HUES48 (cell line): ENCODE results near the gene NTN1.
"Not testable (repeated sequence)": the region's sequence is repeated elsewhere in the genome, so short reads cannot be mapped to it uniquely, and the experiment has no call there.

ENCODE experiments used
- H3K27ac ChIP-seq: one replicate; pipeline ENCODE4 v1.7.0; 2013; ENCODE audit warnings: low read depth, low read length, inconsistent platforms
- H3K27me3 ChIP-seq: 2 replicates; pipeline ENCODE4 v1.6.1; 2013; ENCODE audit warnings: mild to moderate bottlenecking, low read length; ENCODE audit not compliant: control insufficient read depth, insufficient read depth
- H3K36me3 ChIP-seq: 2 replicates; pipeline ENCODE4 v1.6.1; 2013; ENCODE audit warnings: low read length; ENCODE audit not compliant: control insufficient read depth, insufficient read depth
- H3K4me1 ChIP-seq: 2 replicates; pipeline ENCODE4 v1.6.1; 2013; ENCODE audit warnings: mild to moderate bottlenecking, low read length; ENCODE audit not compliant: control insufficient read depth, insufficient read depth
- H3K4me3 ChIP-seq: 2 replicates; pipeline ENCODE4 v1.5.1; 2013; ENCODE audit warnings: mild to moderate bottlenecking, low read depth, low read length
- H3K9ac ChIP-seq: 2 replicates; pipeline ENCODE4 v1.6.1; 2013; ENCODE audit warnings: mild to moderate bottlenecking, low read depth, low read length, moderate library complexity
- H3K9me3 ChIP-seq: 2 replicates; pipeline ENCODE4 v1.6.1; 2013; ENCODE audit warnings: low read length; ENCODE audit not compliant: control insufficient read depth, insufficient read depth

Gene NTN1

GRCh38 chr17:9244066-9245052 is 223.0 kb downstream of the NTN1 start:
- Histone ChIP-seq H3K4me3 (no peak overlapping the region), H3K9me3 (no peaks in the 10 kb centered on the region), H3K4me1 (peaks cover 21% of the 10 kb centered on the region), H3K9ac (no peak overlapping the region), H3K36me3 (no peaks in the 10 kb centered on the region), H3K27ac (no peak overlapping the region), H3K27me3 (peaks cover under 1% of the 10 kb centered on the region; the same call in 1 of the 2 replicates)

- Histone ChIP-seq H3K9ac (no peak overlapping the region), H3K27ac (no peak overlapping the region), H3K27me3 (no peaks in the 10 kb centered on the region), H3K9me3 (no peaks in the 10 kb centered on the region), H3K4me1 (peaks cover 8% of the 10 kb centered on the region; the same call in 1 of the 2 replicates), H3K36me3 (no peaks in the 10 kb centered on the region), H3K4me3 (no peak overlapping the region)
Observed at GRCh38 chr17:9247401-9247938, 226.2 kb downstream of the NTN1 start.

GRCh38 chr17:9249245-9249953 is 228.1 kb downstream of the NTN1 start:
- Histone ChIP-seq H3K9me3 (no peaks in the 10 kb centered on the region), H3K27me3 (no peaks in the 10 kb centered on the region), H3K4me3 (no peak overlapping the region), H3K36me3 (no peaks in the 10 kb centered on the region), H3K4me1 (peaks cover 6% of the 10 kb centered on the region; the same call in 1 of the 2 replicates), H3K27ac (no peak overlapping the region), H3K9ac (no peak overlapping the region)

- Histone ChIP-seq H3K27ac (no peak overlapping the region), H3K4me1 (no peaks in the 10 kb centered on the region), H3K27me3 (no peaks in the 10 kb centered on the region), H3K4me3 (no peak overlapping the region), H3K9ac (no peak overlapping the region), H3K9me3 (no peaks in the 10 kb centered on the region), H3K36me3 (no peaks in the 10 kb centered on the region)
Observed at GRCh38 chr17:9251273-9251672, 230.0 kb downstream of the NTN1 start.

GRCh38 chr17:9253308-9253707 is 232.0 kb downstream of the NTN1 start:
- no peak overlapping the region for H3K4me3 ChIP-seq
- H3K4me1 ChIP-seq, result peaks cover 10% of the 10 kb centered on the region
- no peak overlapping the region for H3K9ac ChIP-seq
- H3K27ac ChIP-seq, result no peak overlapping the region
- H3K9me3 ChIP-seq, result no peaks in the 10 kb centered on the region
- H3K27me3 ChIP-seq, result no peaks in the 10 kb centered on the region
- H3K36me3 ChIP-seq, result no peaks in the 10 kb centered on the region

- no peak overlapping the region for H3K27ac ChIP-seq
- H3K27me3 ChIP-seq, result no peaks in the 10 kb centered on the region
Observed at GRCh38 chr17:9254841-9255240, 233.5 kb downstream of the NTN1 start.

GRCh38 chr17:9255833-9256232 is 234.5 kb downstream of the NTN1 start:
- no peaks in the 10 kb centered on the region for H3K27me3 ChIP-seq
- no peak overlapping the region for H3K27ac ChIP-seq
- H3K9ac ChIP-seq, result no peak overlapping the region
- H3K9me3 ChIP-seq, result no peaks in the 10 kb centered on the region
- H3K4me3 ChIP-seq, result no peak overlapping the region
- H3K36me3 ChIP-seq, result no peaks in the 10 kb centered on the region
- H3K4me1 ChIP-seq, result peaks cover 20% of the 10 kb centered on the region

More at GRCh38 chr17:9254841-9255240, 233.5 kb downstream of the NTN1 start:
- H3K9me3 ChIP-seq, result no peaks in the 10 kb centered on the region
- H3K36me3 ChIP-seq, result no peaks in the 10 kb centered on the region
- no peak overlapping the region for H3K9ac ChIP-seq
- H3K4me1 ChIP-seq, result peaks cover 19% of the 10 kb centered on the region
- no peak overlapping the region for H3K4me3 ChIP-seq

GRCh38 chr17:9256361-9256750 is 235.0 kb downstream of the NTN1 start:
- H3K36me3 ChIP-seq, result no peaks in the 10 kb centered on the region
- no peak overlapping the region for H3K4me3 ChIP-seq

GRCh38 chr17:9256751-9257629 is 235.7 kb downstream of the NTN1 start:
- H3K4me1 ChIP-seq, result peaks cover 23% of the 10 kb centered on the region
- no peaks in the 10 kb centered on the region for H3K9me3 ChIP-seq
- H3K36me3 ChIP-seq, result no peaks in the 10 kb centered on the region
- H3K27me3 ChIP-seq, result no peaks in the 10 kb centered on the region
- no peak overlapping the region for H3K27ac ChIP-seq
- no peak overlapping the region for H3K4me3 ChIP-seq
- H3K9ac ChIP-seq, result no peak overlapping the region

More at GRCh38 chr17:9256361-9256750, 235.0 kb downstream of the NTN1 start:
- Histone ChIP-seq H3K9ac (no peak overlapping the region), H3K27ac (no peak overlapping the region), H3K9me3 (no peaks in the 10 kb centered on the region), H3K4me1 (peaks cover 23% of the 10 kb centered on the region), H3K27me3 (no peaks in the 10 kb centered on the region)

- not testable (repeated sequence) for H3K9me3 ChIP-seq, H3K4me3 ChIP-seq, H3K36me3 ChIP-seq, H3K9ac ChIP-seq, H3K27ac ChIP-seq, H3K27me3 ChIP-seq
- peaks cover 23% of the 10 kb centered on the region for H3K4me1 ChIP-seq
Observed at GRCh38 chr17:9257630-9257965, 236.3 kb downstream of the NTN1 start.
